Stimulated activated naive CD8-positive, alpha-beta T cell treated with anti-CD3 and anti-CD28 coated beads, Interleukin-15, amount 100 ng/mL, for 72 hours (primary cell): ENCODE results near the gene BBS12.

Experiments used
- ATAC-seq: fragments of 150-1000 bp; cut with Tn5 transposase; 2 replicates; pipeline ENCODE4 v1.10.0; 2021; ENCODE audit warnings: mild to moderate bottlenecking, moderate library complexity
- DNase-seq, 2 donors: peaks; one replicate each; pipeline ENCODE4 v3.0.0; 2021 to 2022
- H3K27ac Mint-ChIP-seq, 2 donors: one replicate each; pipeline ENCODE4 v1.8.0; 2022; ENCODE audit warnings: mild to moderate bottlenecking in 2 of 2, mixed read lengths in 2 of 2, moderate library complexity in 2 of 2
- H3K27me3 Mint-ChIP-seq: one replicate; pipeline ENCODE4 v1.8.0; 2022; ENCODE audit warnings: mixed read lengths
- H3K4me1 Mint-ChIP-seq: one replicate; pipeline ENCODE4 v1.8.0; 2022; ENCODE audit warnings: mild to moderate bottlenecking, mixed read lengths
- H3K4me3 Mint-ChIP-seq, 2 donors: one replicate each; pipeline ENCODE4 v1.8.0; 2022; ENCODE audit warnings: mild to moderate bottlenecking in 2 of 2, mixed read lengths in 2 of 2, moderate library complexity in 1 of 2
- H3K9me3 Mint-ChIP-seq, 2 donors: one replicate each; pipeline ENCODE4 v1.8.0; 2022; ENCODE audit warnings: mixed read lengths in 2 of 2

BBS12 gene

GRCh38 chr4:122705547-122706117 is 26.9 kb upstream of the BBS12 start:
- peaks cover 24% of the 10 kb centered on the region for H3K27me3 Mint-ChIP-seq
- DNase-seq (no peak), ATAC-seq (peak; percentile 53)
- H3K4me3 Mint-ChIP-seq: peak overlapping the region in 1 of 2 donors; percentile 64
- peaks cover 23% of the 10 kb centered on the region for H3K4me1 Mint-ChIP-seq
- H3K9me3 Mint-ChIP-seq: peaks cover 0 to 6% of the 10 kb centered on the region in 2 donors
- peak overlapping the region in 1 of 2 donors; percentile 92 for H3K27ac Mint-ChIP-seq

- peaks cover 32% of the 10 kb centered on the region for H3K27me3 Mint-ChIP-seq
- H3K4me1 Mint-ChIP-seq: peaks cover 27% of the 10 kb centered on the region
- peaks cover 0 to 6% of the 10 kb centered on the region in 2 donors for H3K9me3 Mint-ChIP-seq
- H3K27ac Mint-ChIP-seq: peak overlapping the region in 1 of 2 donors; percentile 92
- H3K4me3 Mint-ChIP-seq: peak overlapping the region in 1 of 2 donors; percentile 64
- no peak for ATAC-seq
- no peak for DNase-seq
Measured at GRCh38 chr4:122706511-122706910, 26.0 kb upstream of the BBS12 start.

- peak overlapping the region in 1 of 2 donors; percentile 81 for H3K4me3 Mint-ChIP-seq
- peaks cover 36% of the 10 kb centered on the region for H3K4me1 Mint-ChIP-seq
- H3K27ac Mint-ChIP-seq: peak overlapping the region in 1 of 2 donors; percentile 96
- H3K9me3 Mint-ChIP-seq: peaks cover 0 to 6% of the 10 kb centered on the region in 2 donors
- DNase-seq: no peak
- H3K27me3 Mint-ChIP-seq: peaks cover 37% of the 10 kb centered on the region
- peak; percentile 37 for ATAC-seq
Measured at GRCh38 chr4:122707497-122707896, 25.0 kb upstream of the BBS12 start.

GRCh38 chr4:122709236-122709635 is 23.3 kb upstream of the BBS12 start:
- Mint-ChIP-seq H3K4me1 (peaks cover 39% of the 10 kb centered on the region), H3K27me3 (peaks cover 34% of the 10 kb centered on the region), H3K27ac (peak overlapping the region in 1 of 2 donors; percentile 93), H3K9me3 (peaks cover 0 to 6% of the 10 kb centered on the region in 2 donors), H3K4me3 (peak overlapping the region in 1 of 2 donors; percentile 76)
- ATAC-seq: no peak
- no peak for DNase-seq

- no peaks in the 10 kb centered on the region for H3K9me3 Mint-ChIP-seq
- H3K27ac Mint-ChIP-seq: peak overlapping the region; percentile 80 to 99
- H3K27me3 Mint-ChIP-seq: peaks cover 26% of the 10 kb centered on the region
- peak in 1 of 2 donors; percentile 76 for DNase-seq
- peaks cover 40% of the 10 kb centered on the region for H3K4me1 Mint-ChIP-seq
- H3K4me3 Mint-ChIP-seq: peak overlapping the region; percentile 30 to 76
- ATAC-seq: peak; percentile 94
Measured at GRCh38 chr4:122710434-122711308, 21.8 kb upstream of the BBS12 start.

- H3K4me3 Mint-ChIP-seq: peak overlapping the region in 1 of 2 donors; percentile 59
- peaks cover 26% of the 10 kb centered on the region for H3K27me3 Mint-ChIP-seq
- H3K4me1 Mint-ChIP-seq: peaks cover 36% of the 10 kb centered on the region
- no peaks in the 10 kb centered on the region for H3K9me3 Mint-ChIP-seq
- ATAC-seq: no peak
- H3K27ac Mint-ChIP-seq: peak overlapping the region in 1 of 2 donors; percentile 99
- no peak for DNase-seq
Measured at GRCh38 chr4:122711919-122712318, 20.6 kb upstream of the BBS12 start.

- peaks cover 36% of the 10 kb centered on the region for H3K4me1 Mint-ChIP-seq
- peak overlapping the region in 1 of 2 donors; percentile 90 for H3K27ac Mint-ChIP-seq
- ATAC-seq (peak; percentile 61), DNase-seq (peak in 1 of 2 donors; percentile 47)
- H3K4me3 Mint-ChIP-seq: peak overlapping the region in 1 of 2 donors; percentile 59
- H3K27me3 Mint-ChIP-seq: peaks cover 20% of the 10 kb centered on the region
- no peaks in the 10 kb centered on the region for H3K9me3 Mint-ChIP-seq
Measured at GRCh38 chr4:122712782-122713181, 19.7 kb upstream of the BBS12 start.

GRCh38 chr4:122715221-122715620 is 17.3 kb upstream of the BBS12 start:
- no peak for ATAC-seq
- Mint-ChIP-seq H3K27me3 (peaks cover 31% of the 10 kb centered on the region), H3K27ac (peak overlapping the region in 1 of 2 donors; percentile 83), H3K4me1 (peaks cover 34% of the 10 kb centered on the region), H3K4me3 (peak overlapping the region in 1 of 2 donors; percentile 66), H3K9me3 (no peaks in the 10 kb centered on the region)
- no peak for DNase-seq

GRCh38 chr4:122716825-122717448 is 15.6 kb upstream of the BBS12 start:
- peaks cover 17% of the 10 kb centered on the region for H3K4me1 Mint-ChIP-seq
- H3K27me3 Mint-ChIP-seq: peaks cover 19% of the 10 kb centered on the region
- H3K4me3 Mint-ChIP-seq: peak overlapping the region in 1 of 2 donors; percentile 4
- no peaks in the 10 kb centered on the region for H3K9me3 Mint-ChIP-seq
- DNase-seq: peak; percentile 45 to 75
- H3K27ac Mint-ChIP-seq: no peak overlapping the region
- ATAC-seq: peak; percentile 82

GRCh38 chr4:122718281-122718680 is 14.2 kb upstream of the BBS12 start:
- Mint-ChIP-seq H3K27ac (peak overlapping the region in 1 of 2 donors; percentile 46), H3K4me3 (no peak overlapping the region), H3K4me1 (peaks cover 8% of the 10 kb centered on the region), H3K9me3 (no peaks in the 10 kb centered on the region), H3K27me3 (peaks cover 21% of the 10 kb centered on the region)
- ATAC-seq: no peak
- DNase-seq: no peak

- H3K27me3 Mint-ChIP-seq: peaks cover 27% of the 10 kb centered on the region
- no peaks in the 10 kb centered on the region for H3K4me1 Mint-ChIP-seq
- no peaks in the 10 kb centered on the region for H3K9me3 Mint-ChIP-seq
- ATAC-seq (no peak), DNase-seq (no peak)
- no peak overlapping the region for H3K4me3 Mint-ChIP-seq
- H3K27ac Mint-ChIP-seq: no peak overlapping the region
Measured at GRCh38 chr4:122722256-122722655, 10.2 kb upstream of the BBS12 start.

- Mint-ChIP-seq H3K4me1 (no peaks in the 10 kb centered on the region), H3K4me3 (no peak overlapping the region), H3K27me3 (peaks cover under 1% of the 10 kb centered on the region), H3K9me3 (no peaks in the 10 kb centered on the region), H3K27ac (no peak overlapping the region)
- DNase-seq (no peak), ATAC-seq (no peak)
Measured at GRCh38 chr4:122728856-122729255, 3.6 kb upstream of the BBS12 start.

- H3K4me3 Mint-ChIP-seq: peak overlapping the region; percentile 97 to 98
- H3K9me3 Mint-ChIP-seq: no peaks in the 10 kb centered on the region
- H3K4me1 Mint-ChIP-seq: no peaks in the 10 kb centered on the region
- no peak for DNase-seq
- peak overlapping the region in 1 of 2 donors; percentile 63 for H3K27ac Mint-ChIP-seq
- no peaks in the 10 kb centered on the region for H3K27me3 Mint-ChIP-seq
- ATAC-seq: no peak
Measured at GRCh38 chr4:122731676-122732075, 828 bp upstream of the BBS12 start.

GRCh38 chr4:122733787-122734120 is 1.2 kb downstream of the BBS12 start:
- peak overlapping the region in 1 of 2 donors; percentile 30 for H3K27ac Mint-ChIP-seq
- H3K4me1 Mint-ChIP-seq: no peaks in the 10 kb centered on the region
- H3K27me3 Mint-ChIP-seq: no peaks in the 10 kb centered on the region
- ATAC-seq: no peak
- H3K9me3 Mint-ChIP-seq: no peaks in the 10 kb centered on the region
- no peak for DNase-seq
- peak overlapping the region in 1 of 2 donors; percentile 98 for H3K4me3 Mint-ChIP-seq

- H3K4me1 Mint-ChIP-seq: no peaks in the 10 kb centered on the region
- DNase-seq (no peak), ATAC-seq (no peak)
- H3K27me3 Mint-ChIP-seq: no peaks in the 10 kb centered on the region
- no peak overlapping the region for H3K27ac Mint-ChIP-seq
- H3K4me3 Mint-ChIP-seq: no peak overlapping the region
- peaks cover 12 to 15% of the 10 kb centered on the region in 2 donors for H3K9me3 Mint-ChIP-seq
Measured at GRCh38 chr4:122739174-122739573, 6.7 kb downstream of the BBS12 start.
